Measurements from ENCODE around the gene REXO4. TPM values are rescaled to one million over a fixed set of nuclear protein-coding genes. Genes with fewer than 3 reads are reported as not detected.

Gene REXO4
- total and polyA plus RNA-seq, 2 donors (not counting 3 experiments of a cell fraction or from before 2014, with no cell fraction given): 19.5 to 29.5 TPM

DNA sequence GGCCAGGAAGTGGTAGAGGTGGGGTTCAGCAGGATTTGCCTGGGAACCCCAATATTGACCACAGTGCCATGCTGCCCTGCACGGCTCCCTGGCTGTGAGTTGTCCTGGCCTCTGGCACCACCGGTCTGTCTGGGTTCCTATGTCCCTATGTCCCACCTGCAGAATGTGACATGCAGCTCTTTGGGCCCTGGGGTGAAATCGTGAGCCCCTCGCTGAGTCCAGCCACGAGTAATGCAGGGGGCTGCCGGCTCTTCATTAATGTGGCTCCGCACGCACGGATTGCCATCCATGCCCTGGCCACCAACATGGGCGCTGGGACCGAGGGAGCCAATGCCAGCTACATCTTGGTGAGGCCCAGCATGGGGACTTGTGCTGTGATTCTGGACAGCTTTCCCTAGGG lies 39.9 kb upstream of the REXO4 start:
- Histone ChIP-seq H2AFZ (ENCODE audit: low read depth, low read length) (no peak overlapping the region), H3K27me3 (ENCODE audit: control insufficient read depth in 2 of 2, insufficient read depth in 2 of 2, low read length in 2 of 2) (no peaks in the 10 kb centered on the region), H3K79me2 (ENCODE audit: control insufficient read depth, insufficient read depth, low read length) (no peaks in the 10 kb centered on the region), H3K9ac (replicated peaks; ENCODE audit: extremely low read depth, insufficient read depth, low read length) (no peak overlapping the region), H3K4me3 (replicated peaks in 1 of 3; ENCODE audit: insufficient read depth in 1 of 3, low read depth in 1 of 3, low read length in 3 of 3) (no peak overlapping the region), H3K36me3 (ENCODE audit: control insufficient read depth in 2 of 2, extremely low read depth in 1 of 2, insufficient read depth in 2 of 2, low read length in 2 of 2) (no peaks in the 10 kb centered on the region), H3K4me1 (ENCODE audit: control insufficient read depth, extremely low read depth, insufficient read depth, low read length) (peaks cover 9% of the 10 kb centered on the region), H3K9me1 (replicated peaks; ENCODE audit: control insufficient read depth, extremely low read depth, insufficient read depth, low read length) (no peaks in the 10 kb centered on the region), H3K9me3 (replicated peaks; ENCODE audit: control insufficient read depth, insufficient read depth, low read length) (no peaks in the 10 kb centered on the region), H3K4me2 (ENCODE audit: insufficient read depth, low read length) (no peak overlapping the region), H3K27ac (ENCODE audit: insufficient read depth, low read depth, low read length) (no peak overlapping the region), H4K20me1 (replicated peaks; ENCODE audit: control insufficient read depth, extremely low read depth, insufficient read depth, low read length) (no peaks in the 10 kb centered on the region)
- dilution Hi-C loops (cut with MboI; ENCODE audit: extremely low pct_ligation_motif_present, low sequenced_read_pairs) (no loop called here), intact Hi-C loops (cut with micrococcal nuclease) (no loop called here)
- DNase-seq (ENCODE audit: low read depth, low spot score) (no peak), FAIRE-seq (no peak)
- ChIA-PET CTCF (no interaction called here), POLR2A (no interaction called here)
- TF ChIP-seq POLR2AphosphoS5 (IDR thresholded peaks at IDR 0.05; ENCODE audit: insufficient read depth, low read depth, low read length) (no peak), MYC (IDR thresholded peaks at IDR 0.05; ENCODE audit: low read depth, low read length) (no peak), EZH2 (IDR thresholded peaks at IDR 0.05; ENCODE audit: borderline replicate concordance, low read depth, low read length, severe bottlenecking) (no peak), GATA2 (IDR thresholded peaks at IDR 0.05; ENCODE audit: insufficient read depth, insufficient read length, low read depth, low read length) (no peak), FOS (IDR thresholded peaks at IDR 0.05; ENCODE audit: borderline replicate concordance, insufficient read depth, low read length) (no peak)
- TF ChIP-seq, protein P1, sequence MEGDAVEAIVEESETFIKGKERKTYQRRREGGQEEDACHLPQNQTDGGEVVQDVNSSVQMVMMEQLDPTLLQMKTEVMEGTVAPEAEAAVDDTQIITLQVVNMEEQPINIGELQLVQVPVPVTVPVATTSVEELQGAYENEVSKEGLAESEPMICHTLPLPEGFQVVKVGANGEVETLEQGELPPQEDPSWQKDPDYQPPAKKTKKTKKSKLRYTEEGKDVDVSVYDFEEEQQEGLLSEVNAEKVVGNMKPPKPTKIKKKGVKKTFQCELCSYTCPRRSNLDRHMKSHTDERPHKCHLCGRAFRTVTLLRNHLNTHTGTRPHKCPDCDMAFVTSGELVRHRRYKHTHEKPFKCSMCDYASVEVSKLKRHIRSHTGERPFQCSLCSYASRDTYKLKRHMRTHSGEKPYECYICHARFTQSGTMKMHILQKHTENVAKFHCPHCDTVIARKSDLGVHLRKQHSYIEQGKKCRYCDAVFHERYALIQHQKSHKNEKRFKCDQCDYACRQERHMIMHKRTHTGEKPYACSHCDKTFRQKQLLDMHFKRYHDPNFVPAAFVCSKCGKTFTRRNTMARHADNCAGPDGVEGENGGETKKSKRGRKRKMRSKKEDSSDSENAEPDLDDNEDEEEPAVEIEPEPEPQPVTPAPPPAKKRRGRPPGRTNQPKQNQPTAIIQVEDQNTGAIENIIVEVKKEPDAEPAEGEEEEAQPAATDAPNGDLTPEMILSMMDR (IDR thresholded peaks at IDR 0.05; ENCODE audit: extremely low read depth in 1 of 2, insufficient read depth in 1 of 2, low read depth in 1 of 2, low read length in 2 of 2): no peak
- TF ChIP-seq, protein P2, sequence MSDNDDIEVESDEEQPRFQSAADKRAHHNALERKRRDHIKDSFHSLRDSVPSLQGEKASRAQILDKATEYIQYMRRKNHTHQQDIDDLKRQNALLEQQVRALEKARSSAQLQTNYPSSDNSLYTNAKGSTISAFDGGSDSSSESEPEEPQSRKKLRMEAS (IDR thresholded peaks at IDR 0.05; ENCODE audit: insufficient read depth, insufficient read length): no peak
- BruUV-seq (replicated peaks): no TSS peak

Measured in endothelial cell of umbilical vein (primary cell).